ENCODE results near the gene TUBA4B.

Gene TUBA4B

GRCh38 chr2:219209236-219210195 lies 43.5 kb upstream of the TUBA4B start:
- H3K36me3 ChIP-seq, result peaks cover 60% of the 10 kb centered on the region
- H3K27me3 ChIP-seq, result no peaks in the 10 kb centered on the region
- peak overlapping the region; percentile 26; the same call in 1 of the 2 replicates for H3K9ac ChIP-seq

GRCh38 chr2:219210196-219210885 lies 42.7 kb upstream of the TUBA4B start:
- peaks cover 67% of the 10 kb centered on the region for H3K36me3 ChIP-seq
- peak overlapping the region; percentile 11; the same call in 1 of the 2 replicates for H3K4me2 ChIP-seq
- no peak for TF ChIP-seq Cebpa-rat (IDR thresholded peaks at IDR 0.05)
- no peak overlapping the region for H3K4me3 ChIP-seq
- H3K9me3 ChIP-seq, result no peaks in the 10 kb centered on the region
- H3K4me1 ChIP-seq, result peaks cover 40% of the 10 kb centered on the region
- H3K27ac ChIP-seq, result peak overlapping the region; percentile 49
- no peaks in the 10 kb centered on the region for H4K20me1 ChIP-seq
- no peaks in the 10 kb centered on the region for H3K27me3 ChIP-seq
- H3K9ac ChIP-seq, result peak overlapping the region; percentile 26; the same call in 1 of the 2 replicates

More at GRCh38 chr2:219209236-219210195, 43.5 kb upstream of the TUBA4B start:
- Histone ChIP-seq H3K9me3 (no peaks in the 10 kb centered on the region), H3K27ac (peak overlapping the region; percentile 49), H4K20me1 (no peaks in the 10 kb centered on the region), H3K4me1 (peaks cover 40% of the 10 kb centered on the region), H3K4me2 (peak overlapping the region; percentile 11), H3K4me3 (no peak overlapping the region)
- TF ChIP-seq Cebpa-rat (IDR thresholded peaks at IDR 0.05), result no peak

GRCh38 chr2:219210886-219211362 lies 42.1 kb upstream of the TUBA4B start:
- H3K27ac ChIP-seq, result no peak overlapping the region

GRCh38 chr2:219213026-219213415 lies 40.0 kb upstream of the TUBA4B start:
- H3K4me3 ChIP-seq, result no peak overlapping the region
- no peak overlapping the region for H3K27ac ChIP-seq
- no peak for TF ChIP-seq Cebpa-rat (IDR thresholded peaks at IDR 0.05)
- H3K4me2 ChIP-seq, result no peak overlapping the region
- peaks cover 2% of the 10 kb centered on the region; the same call in 1 of the 2 replicates for H4K20me1 ChIP-seq
- no peak overlapping the region for H3K9ac ChIP-seq
- no peaks in the 10 kb centered on the region for H3K27me3 ChIP-seq
- no peaks in the 10 kb centered on the region for H3K9me3 ChIP-seq
- peaks cover 76% of the 10 kb centered on the region for H3K36me3 ChIP-seq
- peaks cover 47% of the 10 kb centered on the region for H3K4me1 ChIP-seq

More at GRCh38 chr2:219210886-219211362, 42.1 kb upstream of the TUBA4B start:
- Histone ChIP-seq H3K4me3 (no peak overlapping the region), H3K4me1 (peaks cover 39% of the 10 kb centered on the region), H3K9me3 (no peaks in the 10 kb centered on the region), H3K36me3 (peaks cover 70% of the 10 kb centered on the region), H4K20me1 (no peaks in the 10 kb centered on the region), H3K4me2 (no peak overlapping the region), H3K27me3 (no peaks in the 10 kb centered on the region), H3K9ac (peak overlapping the region; percentile 26; the same call in 1 of the 2 replicates)
- TF ChIP-seq Cebpa-rat (IDR thresholded peaks at IDR 0.05), result no peak

GRCh38 chr2:219213486-219214071 lies 39.5 kb upstream of the TUBA4B start:
- H3K36me3 ChIP-seq, result peaks cover 71% of the 10 kb centered on the region

GRCh38 chr2:219214141-219214540 lies 38.9 kb upstream of the TUBA4B start:
- Histone ChIP-seq H3K9ac (no peak overlapping the region), H3K9me3 (no peaks in the 10 kb centered on the region), H3K36me3 (peaks cover 65% of the 10 kb centered on the region), H3K4me3 (no peak overlapping the region), H3K4me2 (no peak overlapping the region), H3K27me3 (no peaks in the 10 kb centered on the region), H3K4me1 (peaks cover 45% of the 10 kb centered on the region), H4K20me1 (peaks cover 6% of the 10 kb centered on the region; the same call in 1 of the 2 replicates), H3K27ac (no peak overlapping the region)
- TF ChIP-seq Cebpa-rat (IDR thresholded peaks at IDR 0.05), result no peak

More at GRCh38 chr2:219213486-219214071, 39.5 kb upstream of the TUBA4B start:
- no peak overlapping the region for H3K4me2 ChIP-seq
- H3K9me3 ChIP-seq, result no peaks in the 10 kb centered on the region
- no peak overlapping the region for H3K9ac ChIP-seq
- no peak overlapping the region for H3K4me3 ChIP-seq
- TF ChIP-seq Cebpa-rat (IDR thresholded peaks at IDR 0.05), result no peak
- peaks cover 47% of the 10 kb centered on the region for H3K4me1 ChIP-seq
- no peak overlapping the region for H3K27ac ChIP-seq
- H4K20me1 ChIP-seq, result peaks cover 5% of the 10 kb centered on the region; the same call in 1 of the 2 replicates
- no peaks in the 10 kb centered on the region for H3K27me3 ChIP-seq

GRCh38 chr2:219214786-219215185 lies 38.3 kb upstream of the TUBA4B start:
- Histone ChIP-seq H3K4me2 (no peak overlapping the region), H3K36me3 (peaks cover 64% of the 10 kb centered on the region), H3K4me1 (peaks cover 45% of the 10 kb centered on the region), H3K27ac (no peak overlapping the region), H3K9ac (no peak overlapping the region), H4K20me1 (peaks cover 12% of the 10 kb centered on the region; the same call in 1 of the 2 replicates), H3K4me3 (no peak overlapping the region), H3K9me3 (no peaks in the 10 kb centered on the region), H3K27me3 (no peaks in the 10 kb centered on the region)
- TF ChIP-seq Cebpa-rat (IDR thresholded peaks at IDR 0.05), result no peak

- no peaks in the 10 kb centered on the region for H3K27me3 ChIP-seq
- H3K9me3 ChIP-seq, result no peaks in the 10 kb centered on the region
- peaks cover 64% of the 10 kb centered on the region for H3K36me3 ChIP-seq
- peaks cover 43% of the 10 kb centered on the region for H3K4me1 ChIP-seq
- H3K9ac ChIP-seq, result peak overlapping the region; percentile 16; the same call in 1 of the 2 replicates
- no peak overlapping the region for H3K4me3 ChIP-seq
- peak overlapping the region; percentile 99; the same call in 1 of the 2 replicates for H3K4me2 ChIP-seq
- no peak for TF ChIP-seq Cebpa-rat (IDR thresholded peaks at IDR 0.05)
- H4K20me1 ChIP-seq, result peaks cover 18% of the 10 kb centered on the region; the same call in 1 of the 2 replicates
- no peak overlapping the region for H3K27ac ChIP-seq
Measured at GRCh38 chr2:219215871-219216534, 37.0 kb upstream of the TUBA4B start.

GRCh38 chr2:219216535-219216915 lies 36.5 kb upstream of the TUBA4B start:
- TF ChIP-seq Cebpa-rat (IDR thresholded peaks at IDR 0.05), result no peak
- Histone ChIP-seq H4K20me1 (peaks cover 18% of the 10 kb centered on the region; the same call in 1 of the 2 replicates), H3K9ac (no peak overlapping the region; the same call in 1 of the 2 replicates), H3K27me3 (no peaks in the 10 kb centered on the region), H3K4me1 (peaks cover 43% of the 10 kb centered on the region), H3K27ac (no peak overlapping the region), H3K9me3 (no peaks in the 10 kb centered on the region), H3K36me3 (peaks cover 66% of the 10 kb centered on the region), H3K4me3 (no peak overlapping the region), H3K4me2 (peak overlapping the region; percentile 99)

Measured in BLaER1 (cell line).